NCI-H446 (cell line): ENCODE measurements around the gene NEDD8.

Experiments used
- DNase-seq, 2 experiments: peaks; one replicate each; lab custom pipeline; 2025; lab: John Stamatoyannopoulos, UW

NEDD8 gene

GRCh38 chr14:24232121-24232644 lies at the start of gene NEDD8:
Gene NEDD8, minus strand, starts transcription at chr14:24232367. Its CDS starts 100 bp downstream, at chr14:24232267.
- DNase-seq = peak; percentile 91 to 96

GRCh38 chr14:24281636-24282035 lies 49.5 kb upstream of the NEDD8 start:
- no peak for DNase-seq

GRCh38 chr14:24280797-24281460 lies 48.8 kb upstream of the NEDD8 start:
- no peak for DNase-seq

- peak; percentile 9 to 62 for DNase-seq
Observed at GRCh38 chr14:24279301-24280186, 47.4 kb upstream of the NEDD8 start.

GRCh38 chr14:24278424-24278823 lies 46.3 kb upstream of the NEDD8 start:
- no peak for DNase-seq

GRCh38 chr14:24277606-24278321 lies 45.6 kb upstream of the NEDD8 start:
- DNase-seq = no peak

- no peak for DNase-seq
Observed at GRCh38 chr14:24277071-24277470, 44.9 kb upstream of the NEDD8 start.

GRCh38 chr14:24274101-24274543 lies 42.0 kb upstream of the NEDD8 start:
- DNase-seq = no peak

- no peak for DNase-seq
Observed at GRCh38 chr14:24273422-24273998, 41.3 kb upstream of the NEDD8 start.

- no peak for DNase-seq
Observed at GRCh38 chr14:24272467-24272866, 40.3 kb upstream of the NEDD8 start.

- DNase-seq = no peak
Observed at GRCh38 chr14:24271834-24272263, 39.7 kb upstream of the NEDD8 start.

GRCh38 chr14:24271134-24271833 lies 39.1 kb upstream of the NEDD8 start, which contains the start of gene RABGGTA:
Gene RABGGTA, minus strand, starts transcription at chr14:24271597. Its CDS starts 482 bp downstream, at chr14:24271115.
- DNase-seq = peak; percentile 64 to 93

GRCh38 chr14:24270537-24271133 lies 38.5 kb upstream of the NEDD8 start:
- no peak for DNase-seq

GRCh38 chr14:24269910-24270536 lies 37.9 kb upstream of the NEDD8 start:
- DNase-seq = no peak

GRCh38 chr14:24269368-24269767 lies 37.2 kb upstream of the NEDD8 start:
- DNase-seq = no peak

GRCh38 chr14:24268225-24268624 lies 36.1 kb upstream of the NEDD8 start:
- no peak for DNase-seq

GRCh38 chr14:24267516-24267915 lies 35.3 kb upstream of the NEDD8 start:
- DNase-seq = no peak

GRCh38 chr14:24266344-24267244 lies 34.4 kb upstream of the NEDD8 start:
- no peak for DNase-seq

- DNase-seq = no peak
Observed at GRCh38 chr14:24264298-24264697, 32.1 kb upstream of the NEDD8 start.
